Endothelial cell of umbilical vein (primary cell): Measurements from ENCODE around the gene HDHD5. TPM values are rescaled to one million over a fixed set of nuclear protein-coding genes. Genes with fewer than 3 reads are reported as not detected.

ENCODE experiments used
- BruUV-seq: library from RNA; stranded (reverse); fragments of 400-500 nt; replicated peaks from 2 replicates; lab custom pipeline; 2021; lab: Mats Ljungman, UMichigan
- CTCF ChIA-PET: fragments of 300-600, 350-600 bp; sonication (Branson Sonifier 250); formaldehyde crosslinking; loops from one replicate; lab custom pipeline; 2021; ENCODE audit warnings: antibody characterized with exemption, inconsistent platforms; lab: Charles Lee
- POLR2A ChIA-PET: fragments of 300-600, 350-600 bp; sonication (Branson Sonifier 250); formaldehyde crosslinking; loops from one replicate; lab custom pipeline; 2021; ENCODE audit warnings: antibody characterized with exemption, inconsistent platforms; lab: Charles Lee
- DNase-seq: peaks from one replicate; pipeline ENCODE4 v3.0.0-alpha.2; 2011; ENCODE audit warnings: low read depth, low spot score
- FAIRE-seq: peaks from 2 replicates; lab custom pipeline; 2011; peaks lifted over from hg19 to GRCh38; lab: Jason Lieb, UNC
- H2AFZ ChIP-seq: 2 replicates; pipeline ENCODE4 v1.6.0; 2012; ENCODE audit warnings: low read depth, low read length, control low read depth, inconsistent platforms
- H3K27ac ChIP-seq: 2 replicates; pipeline ENCODE4 v1.5.1; 2011; ENCODE audit warnings: low read depth, mild to moderate bottlenecking, control low read depth, low read length, moderate library complexity; ENCODE audit not compliant: insufficient read depth
- H3K27me3 ChIP-seq, 2 experiments: 2 replicates each; pipeline versions ENCODE4 v1.6.0 to v1.6.1; 2011; ENCODE audit warnings: low read length in 2 of 2, mixed read lengths in 1 of 2; ENCODE audit not compliant: control insufficient read depth in 2 of 2, insufficient read depth in 2 of 2
- H3K36me3 ChIP-seq, 2 experiments: 2 replicates in 1 of 2; 3 replicates in 1 of 2; pipeline ENCODE4 v1.5.1; 2011; ENCODE audit warnings: low read length in 2 of 2, mild to moderate bottlenecking in 1 of 2, moderate library complexity in 1 of 2; ENCODE audit not compliant: control insufficient read depth in 2 of 2, insufficient read depth in 2 of 2; ENCODE audit errors: extremely low read depth in 1 of 2
- H3K4me1 ChIP-seq: 3 replicates; pipeline ENCODE4 v1.5.1; 2011; ENCODE audit warnings: mild to moderate bottlenecking, low read length; ENCODE audit not compliant: control insufficient read depth, insufficient read depth; ENCODE audit errors: extremely low read depth
- H3K4me2 ChIP-seq: 2 replicates; pipeline ENCODE4 v1.6.1; 2011; ENCODE audit warnings: low read length, control low read depth, mixed read lengths; ENCODE audit not compliant: insufficient read depth
- H3K4me3 ChIP-seq, 3 experiments: fragments of 200-600 bp in 1 of 3; sonication (generic), shearing (Covaris generic) in 1 of 3; replicated peaks in 1 of 3; 2 replicates each; pipeline ENCODE4 v1.5.1; 2011 to 2016; ENCODE audit warnings: control low read depth in 3 of 3, low read length in 3 of 3, mild to moderate bottlenecking in 2 of 3, inconsistent platforms in 1 of 3, low read depth in 1 of 3, moderate library complexity in 1 of 3; ENCODE audit not compliant: insufficient read depth in 1 of 3
- H3K79me2 ChIP-seq: 2 replicates; pipeline ENCODE4 v1.6.0; 2012; ENCODE audit warnings: low read length, inconsistent platforms; ENCODE audit not compliant: control insufficient read depth, insufficient read depth
- H3K9ac ChIP-seq: replicated peaks from 2 replicates; pipeline ENCODE3; 2011; ENCODE audit warnings: low read length, control low read depth; ENCODE audit not compliant: insufficient read depth; ENCODE audit errors: extremely low read depth
- H3K9me1 ChIP-seq: replicated peaks from 3 replicates; pipeline ENCODE4 v1.6.0; 2011; ENCODE audit warnings: mild to moderate bottlenecking, low read length; ENCODE audit not compliant: control insufficient read depth, insufficient read depth; ENCODE audit errors: extremely low read depth
- H3K9me3 ChIP-seq: replicated peaks from 2 replicates; pipeline ENCODE4 v1.5.1; 2012; ENCODE audit warnings: low read length, inconsistent platforms; ENCODE audit not compliant: control insufficient read depth, insufficient read depth
- H4K20me1 ChIP-seq: replicated peaks from 2 replicates; pipeline ENCODE3; 2011; ENCODE audit warnings: mild to moderate bottlenecking, low read length; ENCODE audit not compliant: control insufficient read depth, insufficient read depth; ENCODE audit errors: extremely low read depth
- EZH2 ChIP-seq: IDR thresholded peaks from 2 replicates; pipeline ENCODE4 v1.6.1; 2012; ENCODE audit warnings: borderline replicate concordance, low read depth, mild to moderate bottlenecking, moderate library complexity, low read length, inconsistent platforms; ENCODE audit not compliant: severe bottlenecking
- FOS ChIP-seq: IDR thresholded peaks from 2 replicates; pipeline ENCODE4 v1.6.1; 2011; ENCODE audit warnings: mild to moderate bottlenecking, low read length, moderate library complexity, borderline replicate concordance; ENCODE audit not compliant: insufficient read depth
- GATA2 ChIP-seq: IDR thresholded peaks from 2 replicates; pipeline ENCODE4 v1.7.0; 2011; ENCODE audit warnings: low read depth, mild to moderate bottlenecking, moderate library complexity, mixed read lengths, low read length; ENCODE audit not compliant: insufficient read length, insufficient read depth
- JUN ChIP-seq: IDR thresholded peaks from 2 replicates; pipeline ENCODE4 v1.6.1; 2011; ENCODE audit warnings: borderline replicate concordance, low read depth; ENCODE audit not compliant: insufficient read length, insufficient read depth
- MYC ChIP-seq: IDR thresholded peaks from one replicate; pipeline ENCODE4 v1.6.1; 2011; ENCODE audit warnings: mild to moderate bottlenecking, low read depth, low read length
- POLR2A ChIP-seq: IDR thresholded peaks from 2 replicates; pipeline ENCODE4 v1.6.1; 2012; ENCODE audit warnings: low read depth, mild to moderate bottlenecking, control low read depth, low read length
- POLR2AphosphoS5 ChIP-seq: IDR thresholded peaks from 2 replicates; pipeline ENCODE4 v1.6.1; 2012; ENCODE audit warnings: low read depth, mild to moderate bottlenecking, control low read depth, low read length, moderate library complexity; ENCODE audit not compliant: insufficient read depth
- dilution Hi-C: fragments of 300-500 bp; cut with MboI; formaldehyde crosslinking; loops from one replicate; pipeline ENCODE4 v1.15.0; 2019; ENCODE audit warnings: low sequenced_read_pairs; ENCODE audit not compliant: extremely low pct_ligation_motif_present
- intact Hi-C: fragments of 100-400 bp; cut with micrococcal nuclease; formaldehyde crosslinking; loops from one replicate; pipeline ENCODE4 v1.10.0; 2022
- polyA plus RNA-seq, 4 experiments: library from polyadenylated mRNA; depleted of rRNA in 3 of 4; stranded (reverse) in 3 of 4; unstranded in 1 of 4; fragments of >200 nt; gene quantifications; 2 replicates each; pipeline versions ENCODE4 v1.2.1 to v1.2.3, GENCODE V29; 2011 to 2012; ENCODE audit warnings: missing spikeins in 1 of 4
- total RNA-seq: library from RNA; stranded (reverse); gene quantifications from 2 replicates; pipeline ENCODE4 v1.2.3, GENCODE V29; 2021
- TF ChIP-seq, protein P1 (sequence below), 2 donors: IDR thresholded peaks; 1 replicate in 1 of 2; 2 replicates in 1 of 2; pipeline ENCODE4 v1.5.1; 2011; ENCODE audit warnings: low read length in 2 of 2, mild to moderate bottlenecking in 2 of 2, moderate library complexity in 2 of 2, control low read depth in 1 of 2, inconsistent platforms in 1 of 2, low read depth in 1 of 2; ENCODE audit not compliant: insufficient read depth in 1 of 2; ENCODE audit errors: extremely low read depth in 1 of 2
- TF ChIP-seq, protein P2 (sequence below): IDR thresholded peaks from 2 replicates; pipeline ENCODE4 v1.6.1; 2011; ENCODE audit not compliant: insufficient read depth, insufficient read length

HDHD5 gene
- total and polyA plus RNA-seq, 2 donors (not counting 3 experiments of a cell fraction or from before 2014, with no cell fraction given): 28.1 to 54.1 TPM

DNA sequence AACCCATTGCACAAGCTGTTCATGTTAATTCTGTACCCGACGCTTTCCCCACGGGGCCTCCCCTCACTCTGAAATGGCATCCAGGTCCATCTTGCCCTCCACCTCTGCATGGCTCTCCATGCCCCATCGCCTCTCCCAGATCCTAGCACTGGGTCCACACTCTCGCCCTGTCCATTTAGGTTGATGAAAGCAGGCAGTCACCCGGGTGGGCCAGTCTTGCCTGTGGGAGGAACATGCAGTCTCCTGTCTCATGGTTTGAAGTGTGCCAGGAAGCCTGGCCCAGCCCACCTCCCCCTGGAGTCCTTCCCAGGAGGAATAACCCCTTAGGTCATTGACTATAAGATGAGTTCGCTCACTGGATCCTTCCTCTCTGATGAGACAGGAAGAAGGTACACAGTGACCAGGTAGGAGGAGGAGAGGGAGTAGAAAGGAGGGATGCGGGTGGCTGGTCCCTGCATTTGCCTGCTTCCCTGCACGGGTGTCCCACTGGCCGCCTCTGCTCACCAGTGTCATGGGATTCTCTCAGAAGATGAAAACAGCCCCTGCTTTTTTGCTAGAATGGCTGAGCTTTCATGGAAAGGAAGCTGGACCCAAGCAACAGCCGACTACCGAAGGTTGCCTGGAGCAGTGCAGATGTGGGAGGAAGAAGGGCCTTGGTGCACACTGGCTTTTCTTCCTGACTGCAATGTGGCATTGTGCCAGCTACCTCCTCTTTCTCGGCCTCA, 44.7 kb downstream of the HDHD5 start:
- H3K9ac ChIP-seq: no peak overlapping the region
- H4K20me1 ChIP-seq: no peaks in the 10 kb centered on the region
- dilution Hi-C loops: no loop called here
- CTCF ChIA-PET: interaction anchor here (1.6 to 2.3 kb wide), 2 partner anchors 40 to 58 kb away, joined by 3 to 7 read pairs; no protein-coding TSS in a partner anchor
- no peaks in the 10 kb centered on the region for H3K9me3 ChIP-seq
- BruUV-seq: no TSS peak
- no peak overlapping the region for H2AFZ ChIP-seq
- intact Hi-C loops: no loop called here
- H3K4me2 ChIP-seq: no peak overlapping the region
- no peak overlapping the region for H3K4me3 ChIP-seq
- TF ChIP-seq MYC (no peak), POLR2A (no peak), POLR2AphosphoS5 (no peak), GATA2 (no peak), JUN (no peak), EZH2 (no peak), FOS (no peak)
- TF ChIP-seq, protein P1, sequence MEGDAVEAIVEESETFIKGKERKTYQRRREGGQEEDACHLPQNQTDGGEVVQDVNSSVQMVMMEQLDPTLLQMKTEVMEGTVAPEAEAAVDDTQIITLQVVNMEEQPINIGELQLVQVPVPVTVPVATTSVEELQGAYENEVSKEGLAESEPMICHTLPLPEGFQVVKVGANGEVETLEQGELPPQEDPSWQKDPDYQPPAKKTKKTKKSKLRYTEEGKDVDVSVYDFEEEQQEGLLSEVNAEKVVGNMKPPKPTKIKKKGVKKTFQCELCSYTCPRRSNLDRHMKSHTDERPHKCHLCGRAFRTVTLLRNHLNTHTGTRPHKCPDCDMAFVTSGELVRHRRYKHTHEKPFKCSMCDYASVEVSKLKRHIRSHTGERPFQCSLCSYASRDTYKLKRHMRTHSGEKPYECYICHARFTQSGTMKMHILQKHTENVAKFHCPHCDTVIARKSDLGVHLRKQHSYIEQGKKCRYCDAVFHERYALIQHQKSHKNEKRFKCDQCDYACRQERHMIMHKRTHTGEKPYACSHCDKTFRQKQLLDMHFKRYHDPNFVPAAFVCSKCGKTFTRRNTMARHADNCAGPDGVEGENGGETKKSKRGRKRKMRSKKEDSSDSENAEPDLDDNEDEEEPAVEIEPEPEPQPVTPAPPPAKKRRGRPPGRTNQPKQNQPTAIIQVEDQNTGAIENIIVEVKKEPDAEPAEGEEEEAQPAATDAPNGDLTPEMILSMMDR (IDR thresholded peaks at IDR 0.05; ENCODE audit: extremely low read depth in 1 of 2, insufficient read depth in 1 of 2, low read depth in 1 of 2, low read length in 2 of 2): no peak
- TF ChIP-seq, protein P2, sequence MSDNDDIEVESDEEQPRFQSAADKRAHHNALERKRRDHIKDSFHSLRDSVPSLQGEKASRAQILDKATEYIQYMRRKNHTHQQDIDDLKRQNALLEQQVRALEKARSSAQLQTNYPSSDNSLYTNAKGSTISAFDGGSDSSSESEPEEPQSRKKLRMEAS: no peak
- no peaks in the 10 kb centered on the region for H3K79me2 ChIP-seq
- H3K27me3 ChIP-seq: peaks cover 6 to 7% of the 10 kb centered on the region in 2 experiments
- no peaks in the 10 kb centered on the region for H3K4me1 ChIP-seq
- H3K27ac ChIP-seq: no peak overlapping the region
- H3K9me1 ChIP-seq: no peaks in the 10 kb centered on the region
- no peaks in the 10 kb centered on the region for H3K36me3 ChIP-seq
- FAIRE-seq (no peak), DNase-seq (no peak)
- POLR2A ChIA-PET: no interaction called here
